NOMO-1 (cell line): ENCODE results near the gene FANCF.

Source experiments
- DNase-seq, 2 experiments: peaks; one replicate each; lab custom pipeline; 2025; ENCODE audit not compliant: unreplicated experiment in 2 of 2; lab: John Stamatoyannopoulos, UW

FANCF gene

GRCh38 chr11:22626573-22627239 is 1.1 kb upstream of the FANCF start:
- DNase-seq: peak in 1 of 2 experiments; percentile 44

- peak; percentile 52 to 54 for DNase-seq
These were observed 728 bp downstream of the FANCF start for GRCh38 chr11:22624742-22625447.

GRCh38 chr11:22617868-22618267 is 7.8 kb downstream of the FANCF start:
- DNase-seq: no peak

DNA sequence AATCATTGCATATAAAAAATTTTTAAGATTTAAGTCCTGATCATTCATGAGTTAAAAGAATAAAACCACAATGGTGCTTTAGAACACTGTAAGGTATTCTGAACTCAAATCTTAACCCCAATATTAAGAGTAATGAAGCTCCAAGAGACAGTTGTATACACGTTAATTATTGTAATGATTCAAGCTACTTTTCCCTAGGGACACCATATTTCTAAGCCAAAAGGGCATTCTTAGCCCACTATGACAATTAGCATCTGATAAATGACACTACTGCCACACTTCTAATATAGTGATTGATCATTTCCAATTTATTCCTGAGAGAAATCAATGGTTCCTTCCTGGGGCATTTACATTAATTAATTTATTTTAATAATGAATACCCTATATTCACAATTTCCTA is 21.7 kb downstream of the FANCF start:
- no peak for DNase-seq

DNA sequence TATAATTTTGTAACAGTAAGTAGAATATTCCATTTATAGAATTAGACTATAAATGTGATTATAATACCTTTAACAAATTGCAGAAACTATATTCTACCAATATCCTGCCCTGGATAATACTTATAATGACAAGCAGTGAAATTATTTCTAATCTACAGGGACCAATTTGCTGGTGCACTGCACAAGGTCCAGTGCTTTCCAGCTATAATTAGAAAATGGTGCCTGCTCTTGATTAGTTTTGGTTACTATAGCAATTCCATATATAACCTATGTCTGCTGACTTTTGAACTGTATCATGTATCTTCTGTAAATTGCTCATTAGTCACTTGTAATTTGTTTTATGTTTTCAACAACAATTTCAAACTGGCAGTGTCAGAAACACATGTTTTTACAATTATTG is 23.1 kb downstream of the FANCF start:
- no peak for DNase-seq

GRCh38 chr11:22599458-22599857 is 26.2 kb downstream of the FANCF start:
- no peak for DNase-seq

DNA sequence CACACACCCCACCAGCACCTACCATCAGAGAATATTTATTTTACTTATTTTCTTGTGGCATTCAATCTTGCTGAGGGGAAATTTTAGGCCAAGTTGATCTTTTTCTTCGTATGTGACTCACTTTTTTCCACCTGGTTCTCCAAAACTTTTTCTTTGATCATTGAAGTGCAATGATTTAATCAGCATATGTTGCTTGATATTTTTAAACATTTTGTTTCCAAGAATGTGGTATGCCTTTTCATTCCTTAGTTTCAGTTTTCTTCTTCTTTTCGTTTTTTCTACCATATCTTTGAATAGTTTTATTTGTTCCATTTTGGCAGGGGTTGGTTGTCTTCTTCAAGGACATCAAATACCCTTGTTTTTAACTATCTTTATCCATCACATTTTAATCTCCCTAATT is 28.6 kb downstream of the FANCF start:
- DNase-seq: no peak

DNA sequence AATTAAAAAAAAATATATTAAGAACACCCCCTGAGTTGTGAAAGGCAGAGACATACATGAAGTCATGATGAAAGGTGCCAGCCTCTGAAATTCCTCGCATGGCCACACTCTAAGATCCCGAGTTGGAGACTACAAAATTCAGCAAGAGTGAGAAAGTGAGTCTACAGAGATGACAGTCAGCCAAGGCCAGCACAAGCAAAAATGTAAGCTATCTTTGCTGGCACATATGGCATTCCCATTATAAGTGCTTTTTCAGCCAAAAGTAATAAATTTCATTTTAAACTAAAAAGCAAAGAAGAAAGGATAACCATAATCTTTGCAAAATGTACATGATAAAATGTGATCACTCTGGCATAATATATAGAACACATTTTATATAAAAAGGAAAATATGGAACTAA is 40.6 kb downstream of the FANCF start:
- DNase-seq: no peak

DNA sequence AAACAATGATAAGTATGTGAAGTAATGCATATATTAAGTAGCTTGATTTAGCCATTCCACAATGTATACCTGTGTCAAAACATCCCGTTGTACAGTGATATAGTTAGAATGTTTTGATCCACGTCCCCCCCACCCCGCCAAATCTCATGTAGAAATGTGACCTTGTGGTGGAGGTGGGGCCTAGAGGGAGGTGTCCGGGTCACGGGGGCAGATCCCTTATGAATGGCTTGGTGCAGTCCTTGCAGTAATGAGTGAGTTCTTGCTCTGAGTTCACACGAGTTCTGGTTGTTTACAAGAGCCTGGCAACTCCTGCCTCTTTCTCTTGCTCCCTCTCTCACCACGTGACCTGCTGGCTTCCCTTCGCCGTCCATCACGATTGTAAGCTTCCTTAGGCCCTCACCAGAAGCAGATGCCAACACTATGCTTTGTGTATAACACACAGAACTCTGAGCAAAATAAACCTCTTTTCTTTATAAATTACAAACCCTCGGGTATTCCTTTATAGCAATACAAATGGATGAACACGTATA is 41.6 kb downstream of the FANCF start:
- DNase-seq: no peak

GRCh38 chr11:22582151-22582410 is 43.5 kb downstream of the FANCF start:
- DNase-seq: no peak

DNA sequence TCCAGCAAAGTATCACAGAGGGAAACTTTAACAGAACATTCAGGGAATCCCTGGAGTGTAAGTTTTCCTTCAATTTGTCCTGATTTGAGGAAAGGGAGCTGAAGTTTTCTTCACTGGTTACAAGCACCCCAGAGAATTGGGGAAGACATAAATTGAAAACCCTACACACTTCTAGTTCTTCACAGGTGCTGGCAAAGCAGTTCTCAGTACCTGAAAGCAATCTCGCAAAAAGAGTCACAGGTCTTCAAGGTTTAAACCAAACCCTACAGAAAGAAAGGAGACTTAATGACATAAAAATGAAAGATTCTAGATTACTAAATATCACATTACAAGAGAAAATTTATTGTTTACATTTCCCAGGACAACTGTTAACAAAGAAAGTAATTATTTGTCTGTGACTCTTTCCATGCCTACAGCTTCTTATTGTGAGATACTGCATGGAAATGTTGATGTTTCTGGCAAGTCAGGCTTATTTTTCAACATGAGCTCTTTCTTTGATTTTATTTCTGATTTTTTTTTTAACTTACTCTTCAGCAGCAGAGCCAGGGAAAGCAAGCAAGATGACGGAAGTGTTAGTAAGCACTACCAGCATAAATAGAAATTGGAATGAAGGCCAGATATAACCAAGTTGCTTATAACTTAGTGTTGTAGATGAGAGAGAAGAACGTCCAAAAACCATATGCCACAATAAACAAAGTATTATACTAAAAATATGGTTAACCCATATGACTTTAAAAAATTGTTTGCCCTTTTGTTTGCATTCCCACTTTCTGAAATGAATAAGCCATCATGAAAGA is 44.1 kb downstream of the FANCF start:
- no peak for DNase-seq

GRCh38 chr11:22577854-22578253 is 47.8 kb downstream of the FANCF start:
- DNase-seq: no peak
